Neural cell (in vitro differentiated cells): Measurements from ENCODE around the gene GMCL1.

Experiments used
- EP300 ChIP-seq: fragments of 450-650 bp; conservative IDR thresholded peaks from 2 replicates; pipeline ENCODE4 v1.6.1; 2014; ENCODE audit warnings: antibody characterized with exemption, mild to moderate bottlenecking, moderate library complexity; ENCODE audit not compliant: poor library complexity, severe bottlenecking
- EZH2 ChIP-seq: fragments of 200-600, 300-800 bp; shearing (Covaris generic), sonication (generic); IDR thresholded peaks from 2 replicates; pipeline ENCODE4 v1.6.1; 2014; ENCODE audit warnings: antibody characterized with exemption, low read length, borderline replicate concordance, mild to moderate bottlenecking; ENCODE audit not compliant: insufficient read depth, poor library complexity, severe bottlenecking
- MXI1 ChIP-seq: fragments of 450-650 bp; conservative IDR thresholded peaks from 2 replicates; pipeline ENCODE4 v1.6.1; 2014; ENCODE audit warnings: antibody characterized with exemption, mild to moderate bottlenecking; ENCODE audit not compliant: poor library complexity, severe bottlenecking
- POLR2AphosphoS5 ChIP-seq: IDR thresholded peaks from 2 replicates; pipeline ENCODE4 v1.6.1; 2012
- RAD21 ChIP-seq: fragments of 450-650 bp; conservative IDR thresholded peaks from 2 replicates; pipeline ENCODE4 v1.6.1; 2014; ENCODE audit warnings: antibody characterized with exemption, mild to moderate bottlenecking, moderate library complexity
- SMC3 ChIP-seq: fragments of 450-650 bp; conservative IDR thresholded peaks from 2 replicates; pipeline ENCODE4 v1.6.1; 2014; ENCODE audit warnings: antibody characterized with exemption, mild to moderate bottlenecking, moderate library complexity; ENCODE audit not compliant: poor library complexity
- TAF1 ChIP-seq: IDR thresholded peaks from 2 replicates; pipeline ENCODE4 v1.6.1; 2012; ENCODE audit warnings: low read depth
- TF ChIP-seq, protein P1 (sequence below): fragments of 450-650 bp; IDR thresholded peaks from 2 replicates; pipeline ENCODE4 v1.5.1; 2014; ENCODE audit warnings: antibody characterized with exemption, mild to moderate bottlenecking, moderate library complexity; ENCODE audit not compliant: poor library complexity, severe bottlenecking
- TF ChIP-seq, protein P2 (sequence below): IDR thresholded peaks from 2 replicates; pipeline ENCODE4 v1.6.1; 2012; ENCODE audit warnings: borderline replicate concordance

DNA sequence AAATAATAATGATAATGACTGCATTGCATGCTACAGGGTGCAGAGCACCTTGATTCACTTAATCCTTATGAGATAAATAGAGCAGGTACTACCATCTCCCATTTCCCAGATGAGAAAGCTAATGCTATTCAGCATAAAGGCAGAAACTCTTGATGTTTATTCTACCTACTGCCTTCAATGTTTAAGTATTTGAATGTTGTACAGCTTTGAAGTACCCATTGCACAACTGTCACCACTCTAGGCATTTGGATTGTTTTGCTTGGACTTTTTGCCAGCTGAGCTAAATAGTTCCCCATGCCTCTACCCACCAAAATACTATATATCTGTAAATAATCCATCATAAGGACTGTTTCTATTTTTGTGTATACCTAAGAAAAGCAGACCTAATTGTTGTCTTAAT, 77.8 kb downstream of the GMCL1 start:
- TF ChIP-seq, protein P1, sequence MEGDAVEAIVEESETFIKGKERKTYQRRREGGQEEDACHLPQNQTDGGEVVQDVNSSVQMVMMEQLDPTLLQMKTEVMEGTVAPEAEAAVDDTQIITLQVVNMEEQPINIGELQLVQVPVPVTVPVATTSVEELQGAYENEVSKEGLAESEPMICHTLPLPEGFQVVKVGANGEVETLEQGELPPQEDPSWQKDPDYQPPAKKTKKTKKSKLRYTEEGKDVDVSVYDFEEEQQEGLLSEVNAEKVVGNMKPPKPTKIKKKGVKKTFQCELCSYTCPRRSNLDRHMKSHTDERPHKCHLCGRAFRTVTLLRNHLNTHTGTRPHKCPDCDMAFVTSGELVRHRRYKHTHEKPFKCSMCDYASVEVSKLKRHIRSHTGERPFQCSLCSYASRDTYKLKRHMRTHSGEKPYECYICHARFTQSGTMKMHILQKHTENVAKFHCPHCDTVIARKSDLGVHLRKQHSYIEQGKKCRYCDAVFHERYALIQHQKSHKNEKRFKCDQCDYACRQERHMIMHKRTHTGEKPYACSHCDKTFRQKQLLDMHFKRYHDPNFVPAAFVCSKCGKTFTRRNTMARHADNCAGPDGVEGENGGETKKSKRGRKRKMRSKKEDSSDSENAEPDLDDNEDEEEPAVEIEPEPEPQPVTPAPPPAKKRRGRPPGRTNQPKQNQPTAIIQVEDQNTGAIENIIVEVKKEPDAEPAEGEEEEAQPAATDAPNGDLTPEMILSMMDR: no peak
- no peak for TF ChIP-seq EP300
- no peak for TF ChIP-seq EZH2
- no peak for TF ChIP-seq TAF1
- TF ChIP-seq SMC3: no peak
- TF ChIP-seq, protein P2, sequence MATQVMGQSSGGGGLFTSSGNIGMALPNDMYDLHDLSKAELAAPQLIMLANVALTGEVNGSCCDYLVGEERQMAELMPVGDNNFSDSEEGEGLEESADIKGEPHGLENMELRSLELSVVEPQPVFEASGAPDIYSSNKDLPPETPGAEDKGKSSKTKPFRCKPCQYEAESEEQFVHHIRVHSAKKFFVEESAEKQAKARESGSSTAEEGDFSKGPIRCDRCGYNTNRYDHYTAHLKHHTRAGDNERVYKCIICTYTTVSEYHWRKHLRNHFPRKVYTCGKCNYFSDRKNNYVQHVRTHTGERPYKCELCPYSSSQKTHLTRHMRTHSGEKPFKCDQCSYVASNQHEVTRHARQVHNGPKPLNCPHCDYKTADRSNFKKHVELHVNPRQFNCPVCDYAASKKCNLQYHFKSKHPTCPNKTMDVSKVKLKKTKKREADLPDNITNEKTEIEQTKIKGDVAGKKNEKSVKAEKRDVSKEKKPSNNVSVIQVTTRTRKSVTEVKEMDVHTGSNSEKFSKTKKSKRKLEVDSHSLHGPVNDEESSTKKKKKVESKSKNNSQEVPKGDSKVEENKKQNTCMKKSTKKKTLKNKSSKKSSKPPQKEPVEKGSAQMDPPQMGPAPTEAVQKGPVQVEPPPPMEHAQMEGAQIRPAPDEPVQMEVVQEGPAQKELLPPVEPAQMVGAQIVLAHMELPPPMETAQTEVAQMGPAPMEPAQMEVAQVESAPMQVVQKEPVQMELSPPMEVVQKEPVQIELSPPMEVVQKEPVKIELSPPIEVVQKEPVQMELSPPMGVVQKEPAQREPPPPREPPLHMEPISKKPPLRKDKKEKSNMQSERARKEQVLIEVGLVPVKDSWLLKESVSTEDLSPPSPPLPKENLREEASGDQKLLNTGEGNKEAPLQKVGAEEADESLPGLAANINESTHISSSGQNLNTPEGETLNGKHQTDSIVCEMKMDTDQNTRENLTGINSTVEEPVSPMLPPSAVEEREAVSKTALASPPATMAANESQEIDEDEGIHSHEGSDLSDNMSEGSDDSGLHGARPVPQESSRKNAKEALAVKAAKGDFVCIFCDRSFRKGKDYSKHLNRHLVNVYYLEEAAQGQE: no peak
- TF ChIP-seq POLR2AphosphoS5: no peak
- TF ChIP-seq RAD21: no peak
- no peak for TF ChIP-seq MXI1
